Keratinocyte (primary cell): ENCODE measurements around the gene HOXB5. TPM values are rescaled to one million over a fixed set of nuclear protein-coding genes. Genes with fewer than 3 reads are reported as not detected.

Source experiments
- DNase-seq: peaks from one replicate; pipeline ENCODE4 v3.0.0-alpha.2; 2011; ENCODE audit warnings: low read depth, missing footprints, low spot score
- FAIRE-seq: peaks from 2 replicates; lab custom pipeline; 2011; peaks lifted over from hg19 to GRCh38; lab: Jason Lieb, UNC
- H2AFZ ChIP-seq: 2 replicates; pipeline ENCODE4 v1.6.0; 2012; ENCODE audit warnings: low read length, control low read depth, inconsistent platforms; ENCODE audit not compliant: control insufficient read depth
- H3K27ac ChIP-seq: 2 replicates; pipeline ENCODE4 v1.5.1; 2011; ENCODE audit warnings: low read length; ENCODE audit not compliant: control insufficient read depth, insufficient read depth
- H3K27me3 ChIP-seq: 3 replicates; pipeline ENCODE4 v1.6.0; 2011; ENCODE audit warnings: low read length; ENCODE audit not compliant: control insufficient read depth, insufficient read depth; ENCODE audit errors: extremely low read depth
- H3K36me3 ChIP-seq, 2 experiments: 2 replicates in 1 of 2; 3 replicates in 1 of 2; pipeline ENCODE4 v1.5.1; 2011; ENCODE audit warnings: low read length in 2 of 2, mild to moderate bottlenecking in 1 of 2; ENCODE audit not compliant: control insufficient read depth in 2 of 2, insufficient read depth in 2 of 2; ENCODE audit errors: extremely low read depth in 1 of 2
- H3K4me1 ChIP-seq: 3 replicates; pipeline ENCODE4 v1.5.1; 2011; ENCODE audit warnings: low read length; ENCODE audit not compliant: control insufficient read depth, insufficient read depth; ENCODE audit errors: extremely low read depth
- H3K4me2 ChIP-seq: 3 replicates; pipeline ENCODE4 v1.6.0; 2011; ENCODE audit warnings: low read depth, low read length; ENCODE audit not compliant: control insufficient read depth, insufficient read depth; ENCODE audit errors: extremely low read depth
- H3K4me3 ChIP-seq, 3 experiments: fragments of 200-600 bp in 1 of 3; sonication (generic) in 1 of 3; 2 replicates in 2 of 3; 3 replicates in 1 of 3; pipeline ENCODE4 v1.5.1; 2011 to 2016; ENCODE audit warnings: low read length in 3 of 3, mild to moderate bottlenecking in 3 of 3, control low read depth in 2 of 3, inconsistent platforms in 1 of 3, low read depth in 1 of 3, mixed read lengths in 1 of 3, mixed run types in 1 of 3, moderate library complexity in 1 of 3; ENCODE audit not compliant: control insufficient read depth in 2 of 3, insufficient read depth in 2 of 3; ENCODE audit errors: extremely low read depth in 1 of 3
- H3K79me2 ChIP-seq: 2 replicates; pipeline ENCODE4 v1.6.0; 2012; ENCODE audit warnings: low read length; ENCODE audit not compliant: control insufficient read depth, insufficient read depth
- H3K9ac ChIP-seq: 3 replicates; pipeline ENCODE4 v1.6.0; 2011; ENCODE audit warnings: low read length; ENCODE audit not compliant: control insufficient read depth, insufficient read depth; ENCODE audit errors: extremely low read depth
- H3K9me1 ChIP-seq: 3 replicates; pipeline ENCODE4 v1.6.0; 2011; ENCODE audit warnings: low read length; ENCODE audit not compliant: control insufficient read depth, insufficient read depth; ENCODE audit errors: extremely low read depth
- H3K9me3 ChIP-seq: 2 replicates; pipeline ENCODE4 v1.5.1; 2012; ENCODE audit warnings: low read depth, low read length; ENCODE audit not compliant: control insufficient read depth
- H4K20me1 ChIP-seq: 3 replicates; pipeline ENCODE4 v1.6.0; 2011; ENCODE audit warnings: low read length; ENCODE audit not compliant: control insufficient read depth, insufficient read depth; ENCODE audit errors: extremely low read depth
- CTCF ChIP-seq, 3 experiments: IDR thresholded peaks in 1 of 3; conservative IDR thresholded peaks in 1 of 3; optimal IDR thresholded peaks in 1 of 3; 2 replicates in 2 of 3; 3 replicates in 1 of 3; pipeline versions ENCODE3 to v1.5.1; 2011; ENCODE audit warnings: low read length in 3 of 3, mild to moderate bottlenecking in 3 of 3, moderate library complexity in 2 of 3, control low read depth in 1 of 3, inconsistent platforms in 1 of 3; ENCODE audit not compliant: insufficient read depth in 2 of 3; ENCODE audit errors: extremely low read depth in 1 of 3
- EZH2 ChIP-seq: IDR thresholded peaks from one replicate; pipeline ENCODE4 v1.6.1; 2012; ENCODE audit warnings: inconsistent platforms, mild to moderate bottlenecking, low read length, moderate library complexity
- dilution Hi-C: fragments of 300-500 bp; cut with MboI; formaldehyde crosslinking; loops from one replicate; pipeline ENCODE4 v1.7.0; 2020; ENCODE audit warnings: low sequenced_read_pairs; ENCODE audit not compliant: extremely low pct_ligation_motif_present
- polyA plus RNA-seq, 5 experiments: library from polyadenylated mRNA; depleted of rRNA in 3 of 5; stranded (reverse) in 3 of 5; stranded (forward) in 1 of 5; unstranded in 1 of 5; fragments of >200 nt; gene quantifications; 1 replicate in 1 of 5; 2 replicates in 3 of 5; 3 replicates in 1 of 5; pipeline versions ENCODE4 v1.2.1 to v1.2.3, GENCODE V29; 2011 to 2012; ENCODE audit warnings: missing spikeins in 2 of 5, low read depth in 1 of 5, low replicate concordance in 1 of 5

The HOXB5 gene
- polyA plus RNA-seq, 1 donor (not counting 4 experiments of a cell fraction or from before 2014, with no cell fraction given), result not detected

GRCh38 chr17:48630009-48630924 is 36.7 kb upstream of the HOXB5 start:
- peak; percentile 38 for TF ChIP-seq EZH2
- no peak for TF ChIP-seq CTCF (optimal IDR thresholded peaks at IDR 0.05 in 1 of 3, IDR thresholded peaks at IDR 0.05 in 1 of 3, conservative IDR thresholded peaks at IDR 0.05 in 1 of 3; ENCODE audit: extremely low read depth in 1 of 3, insufficient read depth in 2 of 3, low read length in 3 of 3)
- no peaks in the 10 kb centered on the region for H3K9me3 ChIP-seq
- H3K4me3 ChIP-seq, result no peak overlapping the region
- H3K27ac ChIP-seq, result no peak overlapping the region
- FAIRE-seq (no peak), DNase-seq (no peak)
- no peaks in the 10 kb centered on the region for H3K36me3 ChIP-seq
- H3K79me2 ChIP-seq, result no peaks in the 10 kb centered on the region
- H3K4me1 ChIP-seq, result peaks cover 3% of the 10 kb centered on the region
- peaks cover 9% of the 10 kb centered on the region for H4K20me1 ChIP-seq
- H3K9me1 ChIP-seq, result no peaks in the 10 kb centered on the region
- no peak overlapping the region for H3K4me2 ChIP-seq
- H2AFZ ChIP-seq, result no peak overlapping the region
- peaks cover 100% of the 10 kb centered on the region for H3K27me3 ChIP-seq
- no peak overlapping the region for H3K9ac ChIP-seq
- dilution Hi-C loops, result no loop called here

GRCh38 chr17:48629411-48629759 is 35.8 kb upstream of the HOXB5 start:
- H3K9ac ChIP-seq, result no peak overlapping the region
- no peaks in the 10 kb centered on the region for H3K79me2 ChIP-seq
- TF ChIP-seq CTCF (optimal IDR thresholded peaks at IDR 0.05 in 1 of 3, IDR thresholded peaks at IDR 0.05 in 1 of 3, conservative IDR thresholded peaks at IDR 0.05 in 1 of 3; ENCODE audit: extremely low read depth in 1 of 3, insufficient read depth in 2 of 3, low read length in 3 of 3), result no peak
- peak; percentile 11 for TF ChIP-seq EZH2
- dilution Hi-C loops, result no loop called here
- H3K4me1 ChIP-seq, result peaks cover 3% of the 10 kb centered on the region
- no peak overlapping the region for H2AFZ ChIP-seq
- H3K36me3 ChIP-seq, result no peaks in the 10 kb centered on the region
- no peak overlapping the region for H3K4me2 ChIP-seq
- no peak for FAIRE-seq
- peaks cover 5% of the 10 kb centered on the region for H4K20me1 ChIP-seq
- no peak for DNase-seq
- no peaks in the 10 kb centered on the region for H3K9me1 ChIP-seq
- peaks cover 100% of the 10 kb centered on the region for H3K27me3 ChIP-seq
- H3K4me3 ChIP-seq, result no peak overlapping the region
- H3K9me3 ChIP-seq, result no peaks in the 10 kb centered on the region
- H3K27ac ChIP-seq, result no peak overlapping the region
